Calu3 (cell line): ENCODE data around the gene GPR171. TPM values are rescaled to one million over a fixed set of nuclear protein-coding genes. Genes with fewer than 3 reads are reported as not detected.

Experiments
- BruUV-seq: library from RNA; stranded (reverse); fragments of 400-500 nt; replicated peaks from 2 replicates; lab custom pipeline; 2021; lab: Mats Ljungman, UMichigan
- CTCF ChIA-PET: fragments of 300-600 bp; sonication (Branson Sonifier 250); formaldehyde crosslinking; loops from one replicate; lab custom pipeline; 2022; ENCODE audit warnings: antibody characterized with exemption; lab: Charles Lee
- DNase-seq: peaks from one replicate; pipeline ENCODE4 v3.0.0; 2022
- H3K27ac Mint-ChIP-seq: one replicate; pipeline ENCODE4 v1.8.0; 2022; ENCODE audit warnings: mixed read lengths; ENCODE audit not compliant: unreplicated experiment
- H3K27me3 Mint-ChIP-seq: one replicate; pipeline ENCODE4 v1.8.0; 2022; ENCODE audit warnings: mixed read lengths; ENCODE audit not compliant: unreplicated experiment
- H3K36me3 Mint-ChIP-seq: one replicate; pipeline ENCODE4 v1.8.0; 2022; ENCODE audit warnings: mild to moderate bottlenecking, moderate library complexity, mixed read lengths; ENCODE audit not compliant: insufficient read depth, unreplicated experiment
- H3K4me1 Mint-ChIP-seq: one replicate; pipeline ENCODE4 v1.8.0; 2022; ENCODE audit warnings: mild to moderate bottlenecking, low read depth, mixed read lengths; ENCODE audit not compliant: unreplicated experiment
- H3K4me3 Mint-ChIP-seq: one replicate; pipeline ENCODE4 v1.8.0; 2022; ENCODE audit warnings: mild to moderate bottlenecking, low read depth, moderate library complexity, mixed read lengths; ENCODE audit not compliant: unreplicated experiment
- H3K9me3 Mint-ChIP-seq: one replicate; pipeline ENCODE4 v1.8.0; 2022; ENCODE audit warnings: low read depth, mixed read lengths; ENCODE audit not compliant: unreplicated experiment
- CTCF ChIP-seq: fragments of 200-600 bp; IDR thresholded peaks from one replicate; pipeline ENCODE4 v1.8.0; 2022; ENCODE audit warnings: antibody characterized with exemption; ENCODE audit not compliant: unreplicated experiment
- intact Hi-C: fragments of 100-400 bp; cut with micrococcal nuclease; formaldehyde crosslinking; loops from one replicate; pipeline ENCODE4 v1.10.0; 2022; ENCODE audit not compliant: unreplicated experiment
- total RNA-seq: library from RNA; stranded (reverse); gene quantifications from 2 replicates; pipeline ENCODE4 v1.2.3, GENCODE V29; 2022

The GPR171 gene
- total RNA-seq, 1 experiment from 2014 or later: not detected

- H3K9me3 Mint-ChIP-seq: no peaks in the 10 kb centered on the region
- no peak overlapping the region for H3K4me3 Mint-ChIP-seq
- no peak for TF ChIP-seq CTCF
- no peaks in the 10 kb centered on the region for H3K36me3 Mint-ChIP-seq
- CTCF ChIA-PET: interaction anchor here (0.8 to 1.3 kb wide), 2 partner anchors 18 to 32 kb away, joined by 3 read pairs; no protein-coding TSS in a partner anchor
- no TSS peak for BruUV-seq
- H3K27me3 Mint-ChIP-seq: no peaks in the 10 kb centered on the region
- no peak overlapping the region for H3K27ac Mint-ChIP-seq
- no peak for DNase-seq
- intact Hi-C loops: no loop called here
- H3K4me1 Mint-ChIP-seq: no peaks in the 10 kb centered on the region
Measured at GRCh38 chr3:151195826-151196225, 7.2 kb downstream of the GPR171 start.

- intact Hi-C loops: no loop called here
- Mint-ChIP-seq H3K27ac (no peak overlapping the region), H3K36me3 (no peaks in the 10 kb centered on the region), H3K9me3 (no peaks in the 10 kb centered on the region), H3K4me1 (no peaks in the 10 kb centered on the region), H3K27me3 (no peaks in the 10 kb centered on the region), H3K4me3 (no peak overlapping the region)
- BruUV-seq: no TSS peak
- DNase-seq: no peak
- no peak for TF ChIP-seq CTCF
- CTCF ChIA-PET: interaction anchor here (1.0 kb wide), 1 partner anchor 8 kb away, joined by 3 read pairs; no protein-coding TSS in a partner anchor
Measured at GRCh38 chr3:151192545-151192944, 10.5 kb downstream of the GPR171 start.

- BruUV-seq: no TSS peak
- Mint-ChIP-seq H3K4me1 (no peaks in the 10 kb centered on the region), H3K27me3 (no peaks in the 10 kb centered on the region), H3K27ac (no peak overlapping the region), H3K4me3 (no peak overlapping the region), H3K9me3 (no peaks in the 10 kb centered on the region), H3K36me3 (no peaks in the 10 kb centered on the region)
- intact Hi-C loops: no loop called here
- TF ChIP-seq CTCF: no peak
- DNase-seq: no peak
- CTCF ChIA-PET: no interaction called here
Measured at GRCh38 chr3:151191095-151191494, 11.9 kb downstream of the GPR171 start.

- no peaks in the 10 kb centered on the region for H3K9me3 Mint-ChIP-seq
- no TSS peak for BruUV-seq
- TF ChIP-seq CTCF: no peak
- H3K27me3 Mint-ChIP-seq: no peaks in the 10 kb centered on the region
- intact Hi-C loops: no loop called here
- H3K36me3 Mint-ChIP-seq: no peaks in the 10 kb centered on the region
- no peak overlapping the region for H3K27ac Mint-ChIP-seq
- peaks cover 2% of the 10 kb centered on the region for H3K4me1 Mint-ChIP-seq
- H3K4me3 Mint-ChIP-seq: no peak overlapping the region
- no peak for DNase-seq
- CTCF ChIA-PET: no interaction called here
Measured at GRCh38 chr3:151183265-151183671, 19.7 kb downstream of the GPR171 start.
